ENCODE results near the gene FOSL2. TPM values are rescaled to one million over a fixed set of nuclear protein-coding genes. Genes with fewer than 3 reads are reported as not detected.

The FOSL2 gene
- total RNA-seq, 1 donor from 2014 or later, result 50.2 TPM

GRCh38 chr2:28419003-28419402 lies 26.3 kb downstream of the FOSL2 start:
- no peak overlapping the region for H3K4me3 ChIP-seq
- peaks cover 31% of the 10 kb centered on the region for H3K36me3 ChIP-seq
- H3K9me3 ChIP-seq (replicated peaks), result no peaks in the 10 kb centered on the region
- no peak overlapping the region for H3K27ac ChIP-seq (replicated peaks)
- peaks cover 24% of the 10 kb centered on the region for H3K4me1 ChIP-seq
- no peak for DNase-seq
- no peaks in the 10 kb centered on the region for H3K27me3 ChIP-seq (ENCODE audit: low read depth)
- no peak for TF ChIP-seq CTCF (IDR thresholded peaks at IDR 0.05; ENCODE audit: borderline replicate concordance)
- intact Hi-C loops (cut with micrococcal nuclease), result no loop called here

DNA sequence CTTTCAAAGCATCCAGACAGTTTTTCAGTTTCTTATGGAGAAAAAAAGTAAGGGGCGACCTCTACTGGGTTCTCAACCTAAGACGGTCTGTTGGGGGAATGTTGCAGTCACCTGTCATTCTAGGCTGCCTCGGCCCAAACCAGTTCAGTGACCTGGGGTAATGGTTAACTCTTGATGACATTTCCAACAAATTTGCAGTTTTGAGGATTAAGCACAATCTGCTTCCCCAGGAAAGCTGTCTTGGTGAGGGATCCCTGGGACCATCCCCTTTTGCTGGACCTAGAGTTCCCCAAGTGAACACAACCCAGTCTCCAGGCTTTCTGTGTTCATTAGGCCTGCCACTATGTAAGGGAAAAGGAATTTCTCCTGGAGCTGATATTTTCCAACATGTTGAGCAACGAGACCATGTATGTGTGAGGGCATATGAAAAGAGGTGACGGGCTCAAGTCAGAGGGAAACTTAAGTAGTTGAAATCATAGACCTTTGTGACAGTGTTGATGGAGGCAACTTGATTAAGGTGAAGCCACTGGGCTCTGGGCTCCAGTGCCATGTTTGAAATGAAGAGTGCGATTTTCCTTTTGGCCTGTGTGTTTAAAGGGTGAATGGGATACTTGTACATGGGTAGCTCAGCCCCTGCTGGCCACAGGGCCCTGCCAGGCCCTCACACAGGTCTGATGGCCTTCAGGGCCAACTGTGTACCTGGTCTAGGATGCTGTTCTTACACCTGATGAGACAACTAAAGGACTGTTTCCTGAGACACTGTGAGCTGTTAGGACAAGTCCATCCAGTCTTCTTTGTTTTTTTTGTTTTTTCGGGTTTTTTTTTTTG lies 27.0 kb downstream of the FOSL2 start:
- Histone ChIP-seq H3K27me3 (ENCODE audit: low read depth) (no peaks in the 10 kb centered on the region), H3K9me3 (replicated peaks) (no peaks in the 10 kb centered on the region), H3K4me1 (peaks cover 17% of the 10 kb centered on the region), H3K4me3 (no peak overlapping the region), H3K36me3 (peaks cover 24% of the 10 kb centered on the region), H3K27ac (replicated peaks) (no peak overlapping the region)
- intact Hi-C loops (cut with micrococcal nuclease), result no loop called here
- no peak for DNase-seq
- TF ChIP-seq CTCF (IDR thresholded peaks at IDR 0.05; ENCODE audit: borderline replicate concordance), result no peak

DNA sequence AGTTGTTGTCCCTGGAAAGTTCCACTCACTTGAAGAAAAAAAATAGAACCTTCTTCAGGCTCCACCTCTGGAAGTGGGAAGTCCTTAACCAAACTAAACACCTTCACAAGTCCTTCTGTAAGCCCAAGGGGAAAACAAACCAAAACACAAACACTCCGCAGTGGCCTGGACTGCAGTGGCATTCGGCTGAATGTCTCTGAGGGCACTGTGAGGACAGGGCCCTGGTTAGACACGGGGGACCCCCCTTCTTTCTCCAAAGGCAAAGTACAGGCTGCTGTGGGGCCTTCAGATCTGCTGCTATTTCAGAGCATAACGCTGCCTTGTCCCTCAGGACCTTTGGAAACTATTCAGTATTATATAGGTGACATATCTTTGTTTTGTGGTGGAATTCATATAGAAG lies 28.1 kb downstream of the FOSL2 start:
- DNase-seq, result no peak
- Histone ChIP-seq H3K4me1 (peaks cover 8% of the 10 kb centered on the region), H3K27me3 (ENCODE audit: low read depth) (no peaks in the 10 kb centered on the region), H3K4me3 (no peak overlapping the region), H3K36me3 (peaks cover 13% of the 10 kb centered on the region), H3K27ac (replicated peaks) (no peak overlapping the region), H3K9me3 (replicated peaks) (no peaks in the 10 kb centered on the region)
- TF ChIP-seq CTCF (IDR thresholded peaks at IDR 0.05; ENCODE audit: borderline replicate concordance), result no peak
- intact Hi-C loops (cut with micrococcal nuclease), result no loop called here

GRCh38 chr2:28422908-28423741 lies 30.5 kb downstream of the FOSL2 start:
- no peaks in the 10 kb centered on the region for H3K27me3 ChIP-seq (ENCODE audit: low read depth)
- no peaks in the 10 kb centered on the region for H3K9me3 ChIP-seq (replicated peaks)
- H3K4me3 ChIP-seq, result no peak overlapping the region
- H3K27ac ChIP-seq (replicated peaks), result no peak overlapping the region
- no peak for DNase-seq
- peaks cover 5% of the 10 kb centered on the region for H3K36me3 ChIP-seq
- no peak for TF ChIP-seq CTCF (IDR thresholded peaks at IDR 0.05; ENCODE audit: borderline replicate concordance)
- intact Hi-C loops (cut with micrococcal nuclease), result no loop called here
- peaks cover 8% of the 10 kb centered on the region for H3K4me1 ChIP-seq

DNA sequence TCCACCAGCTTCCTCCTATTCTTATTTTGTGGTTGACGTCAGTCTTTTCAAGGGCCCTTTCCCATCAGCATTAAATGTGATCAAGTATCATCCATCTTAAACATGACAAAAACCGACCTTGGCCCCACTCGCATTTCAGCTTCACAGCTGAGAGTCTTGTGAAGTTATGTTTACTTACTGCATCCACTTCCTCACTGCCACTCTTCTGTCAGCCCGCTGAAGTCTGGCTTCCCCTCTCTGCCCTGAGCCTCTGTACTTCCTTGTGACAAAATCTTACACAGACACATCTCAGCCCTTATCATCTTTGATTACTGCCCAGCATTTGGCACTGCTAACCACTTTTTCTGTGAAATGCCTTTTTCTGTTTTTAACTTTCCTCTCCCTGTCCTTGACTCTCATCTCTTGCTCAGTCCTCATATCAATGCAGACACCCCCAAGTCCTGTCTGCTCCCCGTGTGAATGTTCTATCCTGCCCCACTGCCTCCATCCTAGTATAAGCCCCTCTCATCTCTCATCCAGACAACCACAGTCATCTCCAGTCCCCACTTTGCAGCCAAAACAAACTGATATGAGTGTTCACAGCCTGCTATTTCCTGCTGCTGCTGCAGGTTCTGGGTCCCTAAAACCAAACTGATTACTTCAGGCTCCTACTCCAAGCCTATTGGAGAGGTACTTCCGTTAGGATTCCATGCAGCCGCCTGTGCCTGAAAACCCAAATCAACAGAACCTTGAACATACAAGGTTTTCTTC lies 31.4 kb downstream of the FOSL2 start:
- no peak for DNase-seq
- H3K36me3 ChIP-seq, result peaks cover 5% of the 10 kb centered on the region
- TF ChIP-seq CTCF (IDR thresholded peaks at IDR 0.05; ENCODE audit: borderline replicate concordance), result no peak
- no peaks in the 10 kb centered on the region for H3K27me3 ChIP-seq (ENCODE audit: low read depth)
- H3K4me1 ChIP-seq, result peaks cover 8% of the 10 kb centered on the region
- no peaks in the 10 kb centered on the region for H3K9me3 ChIP-seq (replicated peaks)
- H3K4me3 ChIP-seq, result no peak overlapping the region
- intact Hi-C loops (cut with micrococcal nuclease), result no loop called here
- no peak overlapping the region for H3K27ac ChIP-seq (replicated peaks)

Data from left ventricle myocardium inferior (tissue), 1 donor.